H7 (cell line): ENCODE data around the gene HSD17B8. TPM values are rescaled to one million over a fixed set of nuclear protein-coding genes. Genes with fewer than 3 reads are reported as not detected.

Experiments
- DNase-seq: peaks from one replicate; pipeline ENCODE4 v3.0.0; 2012
- H3K27me3 ChIP-seq: 2 replicates; pipeline ENCODE4 v1.6.0; 2011; ENCODE audit warnings: mild to moderate bottlenecking, low read length; ENCODE audit not compliant: control insufficient read depth, insufficient read depth
- H3K36me3 ChIP-seq: replicated peaks from 2 replicates; pipeline ENCODE4 v1.5.1; 2011; ENCODE audit warnings: low read length; ENCODE audit not compliant: control insufficient read depth, insufficient read depth
- H3K4me3 ChIP-seq: 2 replicates; pipeline ENCODE4 v1.5.1; 2011; ENCODE audit warnings: low read depth, mild to moderate bottlenecking, control low read depth, low read length, moderate library complexity; ENCODE audit not compliant: insufficient read depth
- total RNA-seq: library from RNA; depleted of rRNA; stranded (reverse); fragments of >200 nt; shearing (Covaris generic); gene quantifications from 2 replicates; pipeline ENCODE4 v1.2.3, GENCODE V29; 2014

Gene HSD17B8
- total RNA-seq, 1 experiment from 2014 or later = 14.7 TPM

GRCh38 chr6:33176906-33177305 lies 27.5 kb upstream of the HSD17B8 start:
- DNase-seq = no peak
- Histone ChIP-seq H3K27me3 (peaks cover 2% of the 10 kb centered on the region; the same call in 1 of the 2 replicates), H3K4me3 (no peak overlapping the region), H3K36me3 (no peaks in the 10 kb centered on the region)

DNA sequence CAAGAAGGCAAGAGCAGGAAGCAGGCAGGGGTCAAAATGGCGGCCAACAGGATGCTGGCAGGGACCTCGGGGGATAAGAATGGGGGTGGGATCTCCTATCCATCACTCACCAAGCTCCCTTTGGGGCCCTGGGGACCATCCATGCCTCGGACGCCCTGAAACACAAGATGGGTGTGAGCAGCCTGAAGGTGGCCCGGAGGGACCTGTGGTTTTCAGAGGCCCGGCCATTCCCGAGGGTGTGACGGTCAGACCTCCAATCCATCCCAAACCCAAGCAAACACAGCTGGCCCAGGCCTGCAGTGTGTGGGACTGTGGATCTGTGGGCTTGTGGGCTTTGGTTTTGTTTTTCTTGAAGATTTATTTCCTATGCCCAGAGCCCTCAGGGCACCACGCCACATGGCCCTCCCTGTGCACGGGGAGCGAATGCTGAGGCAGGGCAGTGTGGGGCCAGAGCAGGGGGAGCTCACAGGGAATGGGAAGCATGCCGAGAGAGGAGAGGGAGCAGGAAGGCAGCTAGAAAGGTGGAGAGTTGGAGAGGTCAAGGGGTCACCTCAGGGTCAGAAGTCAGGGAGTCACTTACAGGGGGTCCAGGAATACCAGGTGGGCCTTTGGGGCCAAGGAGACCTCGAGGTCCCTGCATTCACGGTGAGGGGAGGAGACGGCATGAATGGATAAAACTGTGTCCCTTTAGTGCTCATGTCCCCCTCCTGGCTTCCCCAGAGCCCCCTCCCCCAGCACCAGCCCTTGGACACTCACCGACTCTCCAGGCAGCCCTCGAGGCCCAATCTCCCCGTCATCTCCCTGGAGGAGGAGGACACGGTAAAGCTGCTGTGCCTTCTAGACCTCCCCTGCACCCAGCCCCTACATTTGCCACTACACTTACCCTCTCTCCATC lies 26.7 kb upstream of the HSD17B8 start:
- DNase-seq = no peak
- Histone ChIP-seq H3K27me3 (peaks cover 2% of the 10 kb centered on the region; the same call in 1 of the 2 replicates), H3K4me3 (no peak overlapping the region), H3K36me3 (no peaks in the 10 kb centered on the region)

- Histone ChIP-seq H3K36me3 (no peaks in the 10 kb centered on the region), H3K27me3 (peaks cover 2% of the 10 kb centered on the region; the same call in 1 of the 2 replicates), H3K4me3 (no peak overlapping the region)
- DNase-seq = no peak
Measured at GRCh38 chr6:33178755-33179475, 25.5 kb upstream of the HSD17B8 start.

- DNase-seq = no peak
- H3K4me3 ChIP-seq = no peak overlapping the region
- peaks cover 3% of the 10 kb centered on the region for H3K27me3 ChIP-seq
- H3K36me3 ChIP-seq = no peaks in the 10 kb centered on the region
Measured at GRCh38 chr6:33181141-33181540, 23.3 kb upstream of the HSD17B8 start.

GRCh38 chr6:33183071-33183683 lies 21.3 kb upstream of the HSD17B8 start:
- Histone ChIP-seq H3K36me3 (no peaks in the 10 kb centered on the region), H3K27me3 (peaks cover 10% of the 10 kb centered on the region), H3K4me3 (no peak overlapping the region)
- no peak for DNase-seq

- H3K27me3 ChIP-seq = peaks cover 13% of the 10 kb centered on the region
- no peak for DNase-seq
- H3K4me3 ChIP-seq = no peak overlapping the region
- H3K36me3 ChIP-seq = no peaks in the 10 kb centered on the region
Measured at GRCh38 chr6:33185190-33185589, 19.3 kb upstream of the HSD17B8 start.

GRCh38 chr6:33185654-33186187 lies 18.7 kb upstream of the HSD17B8 start:
- no peaks in the 10 kb centered on the region for H3K36me3 ChIP-seq
- no peak overlapping the region for H3K4me3 ChIP-seq
- no peak for DNase-seq
- peaks cover 13% of the 10 kb centered on the region for H3K27me3 ChIP-seq

DNA sequence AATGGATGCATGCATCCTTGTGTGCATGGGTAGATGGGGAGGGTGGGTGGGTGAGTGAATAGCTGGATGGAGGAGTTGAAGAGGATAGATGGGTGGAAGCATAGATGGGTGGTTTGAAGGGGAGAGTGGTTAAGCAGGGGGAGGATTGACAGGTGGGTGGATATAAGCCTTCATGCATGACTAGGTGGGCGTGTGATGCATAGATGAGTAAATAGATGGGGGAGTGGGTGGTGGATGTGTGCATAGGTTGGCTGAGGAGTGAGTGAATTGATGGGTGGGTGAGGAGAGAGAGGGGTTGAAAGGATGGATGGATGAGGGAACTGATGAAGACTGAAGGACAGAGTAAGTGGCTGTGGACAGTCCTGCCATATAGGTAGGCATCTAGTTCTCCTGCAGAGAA lies 16.6 kb upstream of the HSD17B8 start:
- Histone ChIP-seq H3K27me3 (peaks cover 32% of the 10 kb centered on the region), H3K36me3 (no peaks in the 10 kb centered on the region), H3K4me3 (no peak overlapping the region)
- no peak for DNase-seq

- H3K27me3 ChIP-seq = peaks cover 38% of the 10 kb centered on the region
- peak; percentile 40 for DNase-seq
- H3K36me3 ChIP-seq = no peaks in the 10 kb centered on the region
- no peak overlapping the region for H3K4me3 ChIP-seq
Measured at GRCh38 chr6:33189164-33189563, 15.3 kb upstream of the HSD17B8 start.

DNA sequence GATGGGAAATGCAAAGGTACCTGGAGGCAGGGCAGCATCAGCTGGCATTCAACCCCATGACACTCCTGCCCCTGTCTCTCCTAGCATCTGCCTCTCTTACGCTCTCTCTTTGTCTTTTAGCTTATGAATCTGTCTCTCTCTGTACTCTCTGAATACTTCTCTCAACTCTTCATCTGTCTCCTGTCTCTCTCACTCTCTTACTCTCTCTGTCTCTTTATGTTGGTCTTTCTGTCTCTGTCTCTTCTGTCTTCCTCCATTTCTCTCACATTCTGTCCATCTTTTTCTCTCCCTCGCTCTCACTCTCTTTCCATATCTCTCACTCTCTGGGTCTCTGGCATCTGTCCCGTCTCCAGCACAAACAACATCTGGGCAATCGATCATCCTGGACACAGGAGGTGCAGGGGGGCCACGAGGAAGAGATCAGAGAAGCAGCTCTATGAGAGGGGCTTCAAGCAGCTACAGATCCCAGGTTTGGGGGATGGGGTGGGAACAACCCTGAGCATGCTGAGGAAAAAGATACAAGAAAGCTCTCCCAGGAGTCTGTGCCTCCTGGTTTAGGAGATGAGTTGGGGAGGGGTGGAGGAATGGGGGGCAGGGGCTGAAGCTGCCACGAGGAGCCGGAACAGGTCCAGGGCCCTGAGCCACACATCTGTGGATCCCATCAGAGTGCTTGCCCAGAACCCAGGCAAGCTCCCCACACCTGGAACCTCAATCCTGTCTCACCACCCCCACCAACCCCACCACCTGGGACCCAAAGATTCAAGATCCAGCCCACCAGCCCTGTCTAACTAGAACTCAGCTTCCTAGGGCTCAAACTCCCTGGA lies 14.6 kb upstream of the HSD17B8 start:
- DNase-seq = peak; percentile 32
- no peak overlapping the region for H3K4me3 ChIP-seq
- no peaks in the 10 kb centered on the region for H3K36me3 ChIP-seq
- H3K27me3 ChIP-seq = peaks cover 39% of the 10 kb centered on the region

- Histone ChIP-seq H3K36me3 (peaks cover 2% of the 10 kb centered on the region), H3K4me3 (no peak overlapping the region), H3K27me3 (peaks cover 39% of the 10 kb centered on the region)
- peak; percentile 35 for DNase-seq
Measured at GRCh38 chr6:33190504-33191107, 13.8 kb upstream of the HSD17B8 start.

- Histone ChIP-seq H3K27me3 (peaks cover 34% of the 10 kb centered on the region), H3K4me3 (peak overlapping the region; percentile 58; the same call in 1 of the 2 replicates), H3K36me3 (peaks cover 8% of the 10 kb centered on the region)
- DNase-seq = peak; percentile 80
Measured at GRCh38 chr6:33191383-33192104, 12.9 kb upstream of the HSD17B8 start.

DNA sequence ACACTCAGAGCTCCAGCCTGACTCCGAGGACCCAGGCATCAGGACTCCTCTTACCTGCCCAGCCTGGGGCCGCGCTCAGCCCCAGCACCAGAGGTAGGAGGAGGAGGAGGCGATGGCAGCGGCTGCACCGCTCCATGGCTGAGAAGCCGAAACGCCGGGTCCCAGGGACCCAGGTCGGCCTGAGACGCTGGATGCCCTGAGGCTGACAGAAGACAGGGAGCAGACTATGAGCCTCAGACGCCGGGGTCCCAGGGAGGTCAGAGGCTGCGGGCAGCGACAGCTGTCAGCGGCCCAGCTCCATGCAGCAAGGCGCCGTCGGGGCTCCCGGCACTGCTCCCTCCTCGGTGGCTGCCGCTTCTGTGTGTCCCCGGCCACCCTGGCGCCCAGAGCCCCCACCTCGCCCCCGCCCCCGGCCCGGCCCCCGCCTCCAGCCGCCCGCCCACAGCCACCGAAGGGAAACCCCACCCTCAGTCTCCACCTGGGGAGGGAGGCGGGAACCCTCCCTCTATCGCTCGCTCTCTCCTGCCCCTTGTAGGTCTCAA lies 12.3 kb upstream of the HSD17B8 start, which contains the start of gene COL11A2:
COL11A2 (minus strand) TSS at position 363 of the 542 bp plus-strand sequence; CDS start at position 136, 227 bp downstream.
- DNase-seq = peak; percentile 84

More for the DNA sequence above, 12.3 kb upstream of the HSD17B8 start, which contains the start of gene COL11A2:
- H3K4me3 ChIP-seq = peak within 1 kb of the TSS; percentile 58
- H3K27me3 ChIP-seq = peaks cover 29% of the 10 kb centered on the region
- H3K36me3 ChIP-seq = peaks cover 10% of the 10 kb centered on the region
